Endothelial cell of umbilical vein (primary cell): ENCODE measurements around the gene CPNE5. TPM values are rescaled to one million over a fixed set of nuclear protein-coding genes. Genes with fewer than 3 reads are reported as not detected.

Source experiments
- BruUV-seq: library from RNA; stranded (reverse); fragments of 400-500 nt; replicated peaks from 2 replicates; lab custom pipeline; 2021; lab: Mats Ljungman, UMichigan
- CTCF ChIA-PET: fragments of 300-600, 350-600 bp; sonication (Branson Sonifier 250); formaldehyde crosslinking; loops from one replicate; lab custom pipeline; 2021; ENCODE audit warnings: antibody characterized with exemption, inconsistent platforms; lab: Charles Lee
- POLR2A ChIA-PET: fragments of 300-600, 350-600 bp; sonication (Branson Sonifier 250); formaldehyde crosslinking; loops from one replicate; lab custom pipeline; 2021; ENCODE audit warnings: antibody characterized with exemption, inconsistent platforms; lab: Charles Lee
- DNase-seq: peaks from one replicate; pipeline ENCODE4 v3.0.0-alpha.2; 2011; ENCODE audit warnings: low read depth, low spot score
- FAIRE-seq: peaks from 2 replicates; lab custom pipeline; 2011; peaks lifted over from hg19 to GRCh38; lab: Jason Lieb, UNC
- H2AFZ ChIP-seq: 2 replicates; pipeline ENCODE4 v1.6.0; 2012; ENCODE audit warnings: low read depth, low read length, control low read depth, inconsistent platforms
- H3K27ac ChIP-seq: 2 replicates; pipeline ENCODE4 v1.5.1; 2011; ENCODE audit warnings: low read depth, mild to moderate bottlenecking, control low read depth, low read length, moderate library complexity; ENCODE audit not compliant: insufficient read depth
- H3K27me3 ChIP-seq, 2 experiments: 2 replicates each; pipeline versions ENCODE4 v1.6.0 to v1.6.1; 2011; ENCODE audit warnings: low read length in 2 of 2, mixed read lengths in 1 of 2; ENCODE audit not compliant: control insufficient read depth in 2 of 2, insufficient read depth in 2 of 2
- H3K36me3 ChIP-seq, 2 experiments: 2 replicates in 1 of 2; 3 replicates in 1 of 2; pipeline ENCODE4 v1.5.1; 2011; ENCODE audit warnings: low read length in 2 of 2, mild to moderate bottlenecking in 1 of 2, moderate library complexity in 1 of 2; ENCODE audit not compliant: control insufficient read depth in 2 of 2, insufficient read depth in 2 of 2; ENCODE audit errors: extremely low read depth in 1 of 2
- H3K4me1 ChIP-seq: 3 replicates; pipeline ENCODE4 v1.5.1; 2011; ENCODE audit warnings: mild to moderate bottlenecking, low read length; ENCODE audit not compliant: control insufficient read depth, insufficient read depth; ENCODE audit errors: extremely low read depth
- H3K4me2 ChIP-seq: 2 replicates; pipeline ENCODE4 v1.6.1; 2011; ENCODE audit warnings: low read length, control low read depth, mixed read lengths; ENCODE audit not compliant: insufficient read depth
- H3K4me3 ChIP-seq, 3 experiments: fragments of 200-600 bp in 1 of 3; sonication (generic), shearing (Covaris generic) in 1 of 3; replicated peaks in 1 of 3; 2 replicates each; pipeline ENCODE4 v1.5.1; 2011 to 2016; ENCODE audit warnings: control low read depth in 3 of 3, low read length in 3 of 3, mild to moderate bottlenecking in 2 of 3, inconsistent platforms in 1 of 3, low read depth in 1 of 3, moderate library complexity in 1 of 3; ENCODE audit not compliant: insufficient read depth in 1 of 3
- H3K79me2 ChIP-seq: 2 replicates; pipeline ENCODE4 v1.6.0; 2012; ENCODE audit warnings: low read length, inconsistent platforms; ENCODE audit not compliant: control insufficient read depth, insufficient read depth
- H3K9ac ChIP-seq: replicated peaks from 2 replicates; pipeline ENCODE3; 2011; ENCODE audit warnings: low read length, control low read depth; ENCODE audit not compliant: insufficient read depth; ENCODE audit errors: extremely low read depth
- H3K9me1 ChIP-seq: replicated peaks from 3 replicates; pipeline ENCODE4 v1.6.0; 2011; ENCODE audit warnings: mild to moderate bottlenecking, low read length; ENCODE audit not compliant: control insufficient read depth, insufficient read depth; ENCODE audit errors: extremely low read depth
- H3K9me3 ChIP-seq: replicated peaks from 2 replicates; pipeline ENCODE4 v1.5.1; 2012; ENCODE audit warnings: low read length, inconsistent platforms; ENCODE audit not compliant: control insufficient read depth, insufficient read depth
- H4K20me1 ChIP-seq: replicated peaks from 2 replicates; pipeline ENCODE3; 2011; ENCODE audit warnings: mild to moderate bottlenecking, low read length; ENCODE audit not compliant: control insufficient read depth, insufficient read depth; ENCODE audit errors: extremely low read depth
- EZH2 ChIP-seq: IDR thresholded peaks from 2 replicates; pipeline ENCODE4 v1.6.1; 2012; ENCODE audit warnings: borderline replicate concordance, low read depth, mild to moderate bottlenecking, moderate library complexity, low read length, inconsistent platforms; ENCODE audit not compliant: severe bottlenecking
- FOS ChIP-seq: IDR thresholded peaks from 2 replicates; pipeline ENCODE4 v1.6.1; 2011; ENCODE audit warnings: mild to moderate bottlenecking, low read length, moderate library complexity, borderline replicate concordance; ENCODE audit not compliant: insufficient read depth
- GATA2 ChIP-seq: IDR thresholded peaks from 2 replicates; pipeline ENCODE4 v1.7.0; 2011; ENCODE audit warnings: low read depth, mild to moderate bottlenecking, moderate library complexity, mixed read lengths, low read length; ENCODE audit not compliant: insufficient read length, insufficient read depth
- JUN ChIP-seq: IDR thresholded peaks from 2 replicates; pipeline ENCODE4 v1.6.1; 2011; ENCODE audit warnings: borderline replicate concordance, low read depth; ENCODE audit not compliant: insufficient read length, insufficient read depth
- MYC ChIP-seq: IDR thresholded peaks from one replicate; pipeline ENCODE4 v1.6.1; 2011; ENCODE audit warnings: mild to moderate bottlenecking, low read depth, low read length
- POLR2A ChIP-seq: IDR thresholded peaks from 2 replicates; pipeline ENCODE4 v1.6.1; 2012; ENCODE audit warnings: low read depth, mild to moderate bottlenecking, control low read depth, low read length
- POLR2AphosphoS5 ChIP-seq: IDR thresholded peaks from 2 replicates; pipeline ENCODE4 v1.6.1; 2012; ENCODE audit warnings: low read depth, mild to moderate bottlenecking, control low read depth, low read length, moderate library complexity; ENCODE audit not compliant: insufficient read depth
- dilution Hi-C: fragments of 300-500 bp; cut with MboI; formaldehyde crosslinking; loops from one replicate; pipeline ENCODE4 v1.15.0; 2019; ENCODE audit warnings: low sequenced_read_pairs; ENCODE audit not compliant: extremely low pct_ligation_motif_present
- intact Hi-C: fragments of 100-400 bp; cut with micrococcal nuclease; formaldehyde crosslinking; loops from one replicate; pipeline ENCODE4 v1.10.0; 2022
- polyA plus RNA-seq, 4 experiments: library from polyadenylated mRNA; depleted of rRNA in 3 of 4; stranded (reverse) in 3 of 4; unstranded in 1 of 4; fragments of >200 nt; gene quantifications; 2 replicates each; pipeline versions ENCODE4 v1.2.1 to v1.2.3, GENCODE V29; 2011 to 2012; ENCODE audit warnings: missing spikeins in 1 of 4
- total RNA-seq: library from RNA; stranded (reverse); gene quantifications from 2 replicates; pipeline ENCODE4 v1.2.3, GENCODE V29; 2021
- TF ChIP-seq, protein P1 (sequence below), 2 donors: IDR thresholded peaks; 1 replicate in 1 of 2; 2 replicates in 1 of 2; pipeline ENCODE4 v1.5.1; 2011; ENCODE audit warnings: low read length in 2 of 2, mild to moderate bottlenecking in 2 of 2, moderate library complexity in 2 of 2, control low read depth in 1 of 2, inconsistent platforms in 1 of 2, low read depth in 1 of 2; ENCODE audit not compliant: insufficient read depth in 1 of 2; ENCODE audit errors: extremely low read depth in 1 of 2
- TF ChIP-seq, protein P2 (sequence below): IDR thresholded peaks from 2 replicates; pipeline ENCODE4 v1.6.1; 2011; ENCODE audit not compliant: insufficient read depth, insufficient read length

CPNE5 gene
- total and polyA plus RNA-seq, 2 donors (not counting 3 experiments of a cell fraction or from before 2014, with no cell fraction given), result 18.8 to 49.4 TPM

DNA sequence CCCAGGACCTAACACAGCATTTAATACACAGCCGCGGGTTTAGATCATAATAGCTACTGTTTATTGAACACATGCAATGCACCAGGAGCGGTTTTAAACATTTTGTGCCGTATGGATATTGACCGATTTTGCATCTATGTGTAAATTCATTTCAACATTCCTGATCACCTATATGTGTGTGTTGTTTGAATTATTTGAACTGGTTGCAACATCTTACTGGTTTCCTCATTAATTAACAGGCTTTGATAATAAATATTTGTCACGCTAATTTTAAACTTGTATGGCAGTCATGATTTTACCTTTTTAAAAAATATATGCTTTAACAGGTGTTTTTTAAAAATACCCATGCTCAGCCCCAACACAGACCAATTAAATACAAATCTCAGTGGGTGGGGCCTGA is 35.8 kb downstream of the CPNE5 start:
- no peak overlapping the region for H2AFZ ChIP-seq
- no peak overlapping the region for H3K4me3 ChIP-seq
- no peaks in the 10 kb centered on the region for H3K9me3 ChIP-seq
- H3K9ac ChIP-seq, result no peak overlapping the region
- no peaks in the 10 kb centered on the region for H3K79me2 ChIP-seq
- no peak for TF ChIP-seq JUN
- TF ChIP-seq POLR2A, result no peak
- TF ChIP-seq, protein P1, sequence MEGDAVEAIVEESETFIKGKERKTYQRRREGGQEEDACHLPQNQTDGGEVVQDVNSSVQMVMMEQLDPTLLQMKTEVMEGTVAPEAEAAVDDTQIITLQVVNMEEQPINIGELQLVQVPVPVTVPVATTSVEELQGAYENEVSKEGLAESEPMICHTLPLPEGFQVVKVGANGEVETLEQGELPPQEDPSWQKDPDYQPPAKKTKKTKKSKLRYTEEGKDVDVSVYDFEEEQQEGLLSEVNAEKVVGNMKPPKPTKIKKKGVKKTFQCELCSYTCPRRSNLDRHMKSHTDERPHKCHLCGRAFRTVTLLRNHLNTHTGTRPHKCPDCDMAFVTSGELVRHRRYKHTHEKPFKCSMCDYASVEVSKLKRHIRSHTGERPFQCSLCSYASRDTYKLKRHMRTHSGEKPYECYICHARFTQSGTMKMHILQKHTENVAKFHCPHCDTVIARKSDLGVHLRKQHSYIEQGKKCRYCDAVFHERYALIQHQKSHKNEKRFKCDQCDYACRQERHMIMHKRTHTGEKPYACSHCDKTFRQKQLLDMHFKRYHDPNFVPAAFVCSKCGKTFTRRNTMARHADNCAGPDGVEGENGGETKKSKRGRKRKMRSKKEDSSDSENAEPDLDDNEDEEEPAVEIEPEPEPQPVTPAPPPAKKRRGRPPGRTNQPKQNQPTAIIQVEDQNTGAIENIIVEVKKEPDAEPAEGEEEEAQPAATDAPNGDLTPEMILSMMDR (IDR thresholded peaks at IDR 0.05; ENCODE audit: extremely low read depth in 1 of 2, insufficient read depth in 1 of 2, low read depth in 1 of 2, low read length in 2 of 2), result no peak
- no peak for TF ChIP-seq GATA2
- no peak for TF ChIP-seq POLR2AphosphoS5
- TF ChIP-seq FOS, result no peak
- TF ChIP-seq EZH2, result no peak
- TF ChIP-seq, protein P2, sequence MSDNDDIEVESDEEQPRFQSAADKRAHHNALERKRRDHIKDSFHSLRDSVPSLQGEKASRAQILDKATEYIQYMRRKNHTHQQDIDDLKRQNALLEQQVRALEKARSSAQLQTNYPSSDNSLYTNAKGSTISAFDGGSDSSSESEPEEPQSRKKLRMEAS, result no peak
- TF ChIP-seq MYC, result no peak
- no peaks in the 10 kb centered on the region for H4K20me1 ChIP-seq
- FAIRE-seq (peak; percentile 55), DNase-seq (no peak)
- H3K27me3 ChIP-seq, result no peaks in the 10 kb centered on the region
- intact Hi-C loops (no loop called here), dilution Hi-C loops (no loop called here)
- H3K4me1 ChIP-seq, result peaks cover 5% of the 10 kb centered on the region
- ChIA-PET POLR2A (no interaction called here), CTCF (interaction anchor here (1.8 kb wide), 1 partner anchor 48 kb away, joined by 10 read pairs; no protein-coding TSS in a partner anchor)
- H3K4me2 ChIP-seq, result no peak overlapping the region
- no TSS peak for BruUV-seq
- H3K27ac ChIP-seq, result no peak overlapping the region
- no peaks in the 10 kb centered on the region for H3K9me1 ChIP-seq
- peaks cover 0 to 15% of the 10 kb centered on the region in 2 experiments for H3K36me3 ChIP-seq
